Stimulated activated CD4-positive, alpha-beta T cell treated with anti-CD3 and anti-CD28 coated beads, Interleukin-2, amount 100 ng/mL, for 4 hours (primary cell): ENCODE results near the gene ASXL3.

ENCODE experiments used
- DNase-seq: peaks from one replicate; pipeline ENCODE4 v3.0.0-alpha.2; 2020; ENCODE audit warnings: low read depth

The ASXL3 gene

DNA sequence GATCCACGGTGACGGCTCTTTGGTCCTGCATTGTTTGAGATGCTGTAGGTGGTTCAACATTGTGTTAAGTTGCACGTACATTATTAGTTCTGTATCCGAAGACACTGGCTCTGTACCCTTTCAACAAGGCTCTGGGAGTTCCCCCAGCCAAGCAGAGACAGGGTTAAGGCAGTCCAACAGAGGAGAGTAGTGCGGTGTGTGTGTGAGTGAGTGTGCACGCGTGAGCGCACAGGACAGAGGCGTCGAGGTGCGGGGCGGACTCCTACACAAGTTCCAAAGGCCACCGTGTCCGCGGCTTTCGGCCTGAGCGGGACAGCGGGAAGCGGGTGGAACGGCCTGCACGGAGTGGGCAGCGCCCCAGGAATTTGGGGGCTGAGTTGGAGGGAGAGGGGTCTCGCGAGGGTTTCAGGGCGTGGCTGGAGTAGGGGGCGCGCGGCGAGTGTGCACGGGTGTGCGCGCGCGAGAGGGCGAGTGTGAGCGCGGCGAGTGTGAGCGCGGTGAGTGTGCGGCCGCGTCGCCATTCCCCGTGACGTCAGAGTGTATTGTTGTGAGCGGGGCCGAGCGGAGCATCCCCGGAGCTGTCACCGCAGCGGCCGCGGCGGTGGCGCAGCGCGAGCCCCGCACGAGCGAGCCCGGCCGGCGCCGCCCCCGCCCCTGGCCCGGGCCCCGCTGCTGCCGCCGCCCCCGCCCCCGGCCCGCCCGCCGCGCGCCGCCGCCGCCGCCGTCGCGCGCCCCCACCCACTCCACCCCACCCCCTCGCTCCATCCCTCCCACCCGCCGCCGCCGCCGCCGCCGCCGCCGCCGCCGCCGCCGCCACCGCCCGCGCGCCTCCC lies at the start of gene ASXL3:
TSS of gene ASXL3 (plus strand) at position 535 of the 833 bp plus-strand sequence. CDS start 413 bp downstream, outside the sequence.
- no peak for DNase-seq

DNA sequence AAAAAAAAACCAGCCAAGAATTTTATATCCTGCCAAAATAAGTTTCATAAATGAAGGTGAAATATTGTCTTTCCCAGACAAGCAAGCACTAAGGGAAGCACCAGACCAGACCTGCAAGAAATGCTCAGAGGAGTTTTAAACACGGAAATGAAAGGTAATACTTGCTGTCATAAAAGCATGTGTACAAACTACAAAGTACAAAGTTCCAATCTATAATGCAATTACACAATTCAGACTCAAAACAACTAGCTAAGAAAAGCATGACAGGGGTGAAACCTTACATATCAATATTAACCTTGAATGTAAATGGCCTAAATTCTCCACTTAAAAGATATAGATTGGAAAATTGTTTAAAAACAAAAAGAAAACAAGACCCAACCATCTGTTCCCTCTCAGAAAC lies 45.0 kb upstream of the ASXL3 start:
- no peak for DNase-seq

DNA sequence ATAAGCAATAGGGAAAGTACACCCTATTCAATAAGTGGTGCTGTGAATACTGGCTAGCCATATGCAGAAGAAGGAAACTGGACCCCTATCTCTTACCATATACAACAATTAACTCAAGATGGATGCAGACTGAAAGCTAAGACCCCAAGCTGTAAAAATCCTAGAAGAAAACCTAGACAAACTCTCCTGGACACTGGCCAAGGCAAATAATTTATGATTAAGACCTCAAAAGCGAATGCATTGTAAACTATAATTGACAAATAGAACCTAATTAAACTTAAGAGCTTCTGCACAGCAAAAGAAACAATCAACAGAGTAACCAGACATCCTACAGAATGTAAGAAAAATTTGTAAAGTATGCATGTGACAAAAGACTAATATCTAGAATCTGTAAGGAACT lies 41.1 kb upstream of the ASXL3 start:
- no peak for DNase-seq

DNA sequence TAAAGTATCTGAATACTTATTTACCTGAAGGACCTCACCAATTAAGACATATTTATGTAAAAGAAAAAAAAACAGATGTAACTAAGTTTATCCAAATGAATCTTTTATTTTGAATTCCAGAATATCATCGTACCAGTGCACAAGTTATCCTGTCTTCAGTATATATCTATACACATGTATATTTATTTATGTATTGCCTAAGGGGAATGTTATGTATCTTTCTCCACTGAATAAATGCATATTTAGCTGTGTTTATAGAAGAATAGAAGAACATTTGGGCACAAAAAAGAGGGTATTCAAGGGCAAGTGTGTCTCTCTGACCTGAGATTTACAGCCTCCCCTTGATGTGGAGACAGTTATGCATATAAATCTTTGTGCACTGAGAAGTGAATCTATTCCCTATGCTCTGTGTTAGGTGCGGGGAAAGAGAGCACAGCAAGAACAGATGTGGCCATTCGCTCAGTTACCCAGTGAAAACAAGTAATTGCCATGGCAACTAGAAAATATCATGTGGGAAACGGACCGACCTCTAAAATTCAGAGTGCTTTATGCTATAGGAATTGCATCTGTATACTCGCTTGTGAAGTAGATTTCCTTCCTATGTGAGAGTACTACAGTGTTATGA lies 39.5 kb upstream of the ASXL3 start:
- DNase-seq = no peak

DNA sequence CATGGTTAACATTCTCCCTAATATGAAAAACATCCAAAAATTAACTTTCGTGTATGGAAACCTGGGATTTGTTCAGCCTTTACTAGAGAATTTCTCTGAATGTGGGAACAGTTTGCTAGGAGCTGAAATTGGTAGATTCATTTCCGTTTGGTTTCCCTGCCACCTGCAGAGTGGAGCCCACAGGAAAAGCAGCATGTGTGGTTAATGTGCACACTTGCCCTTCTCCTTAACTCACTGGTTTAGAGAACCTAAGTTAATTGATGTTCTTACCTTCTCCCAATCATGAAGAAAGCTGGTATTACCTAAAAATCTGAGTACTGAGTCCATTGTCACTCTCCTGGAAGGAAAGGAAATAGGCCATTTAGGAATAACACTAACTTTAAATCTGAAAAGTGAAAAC lies 37.6 kb upstream of the ASXL3 start:
- no peak for DNase-seq

DNA sequence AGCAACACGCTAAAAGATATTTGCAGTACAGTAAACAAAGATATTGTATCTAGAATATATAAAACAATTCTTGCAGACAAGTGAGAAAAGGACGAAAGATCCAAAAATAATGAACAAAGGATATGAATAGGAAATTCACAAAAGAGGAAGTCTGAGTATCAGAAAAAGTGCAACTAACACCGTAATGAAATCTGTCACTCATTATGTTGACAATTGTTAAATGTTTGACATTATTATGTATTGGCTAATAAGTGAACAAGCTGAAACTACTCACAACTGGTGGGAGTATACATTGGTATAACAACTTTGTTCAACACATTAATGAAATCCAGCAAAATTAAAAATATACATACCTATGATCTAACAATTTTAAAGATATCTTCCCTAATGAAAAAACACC lies 36.7 kb upstream of the ASXL3 start:
- DNase-seq = no peak

DNA sequence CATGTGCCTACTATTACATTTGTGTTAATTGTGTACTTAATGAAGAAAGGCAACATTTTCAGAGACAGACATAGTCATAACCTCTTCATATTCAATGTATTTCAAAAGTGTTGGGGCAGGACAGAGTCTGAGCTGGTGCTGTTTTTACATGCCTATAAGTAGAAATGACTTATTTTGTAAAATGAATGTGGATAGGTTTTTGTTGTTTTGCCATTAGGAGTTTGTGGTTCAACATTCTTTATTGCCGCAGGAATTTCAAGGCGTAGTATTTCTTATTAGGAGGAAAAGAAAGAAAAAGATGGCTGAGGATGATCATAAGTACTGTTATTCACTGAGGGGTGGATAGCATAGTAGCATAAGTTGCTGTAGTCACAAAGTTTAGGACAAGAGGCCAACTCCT lies 21.2 kb upstream of the ASXL3 start:
- no peak for DNase-seq

DNA sequence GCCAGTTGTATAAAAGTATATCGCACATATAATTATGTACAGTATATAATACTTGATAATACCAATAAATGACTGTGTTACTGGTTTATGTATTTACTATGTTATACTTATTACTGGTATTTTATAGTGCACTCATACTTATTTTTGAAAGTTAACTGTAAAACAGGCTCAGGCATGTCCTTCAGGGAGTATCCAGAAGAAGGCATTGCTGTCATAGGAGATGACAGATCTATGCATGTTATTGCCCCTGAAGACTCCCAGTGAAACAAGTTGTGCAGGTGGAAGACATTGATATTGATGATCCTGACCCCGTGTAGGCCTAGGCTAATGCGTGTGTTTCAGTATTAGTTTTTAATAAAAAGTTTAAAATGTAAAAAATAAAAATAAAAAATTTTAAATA lies 20.3 kb upstream of the ASXL3 start:
- DNase-seq = no peak

DNA sequence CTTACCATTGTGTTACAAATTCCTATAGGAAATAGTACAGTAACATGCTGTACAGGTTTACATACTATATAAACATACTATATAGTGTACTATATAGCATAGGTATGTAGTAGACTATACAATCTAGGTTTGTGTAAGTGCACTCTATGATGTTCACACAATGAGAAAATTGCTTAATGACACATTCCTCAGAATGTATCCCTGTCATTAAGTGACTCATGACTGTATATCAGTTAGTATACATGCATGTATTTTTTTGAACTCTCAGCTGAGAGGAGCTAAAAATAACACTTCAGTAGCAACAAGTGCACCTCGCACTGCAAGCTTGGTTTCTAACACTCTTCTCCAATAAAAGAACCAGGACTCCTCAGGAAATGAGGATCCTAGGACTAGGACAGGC lies 19.5 kb upstream of the ASXL3 start:
- no peak for DNase-seq

DNA sequence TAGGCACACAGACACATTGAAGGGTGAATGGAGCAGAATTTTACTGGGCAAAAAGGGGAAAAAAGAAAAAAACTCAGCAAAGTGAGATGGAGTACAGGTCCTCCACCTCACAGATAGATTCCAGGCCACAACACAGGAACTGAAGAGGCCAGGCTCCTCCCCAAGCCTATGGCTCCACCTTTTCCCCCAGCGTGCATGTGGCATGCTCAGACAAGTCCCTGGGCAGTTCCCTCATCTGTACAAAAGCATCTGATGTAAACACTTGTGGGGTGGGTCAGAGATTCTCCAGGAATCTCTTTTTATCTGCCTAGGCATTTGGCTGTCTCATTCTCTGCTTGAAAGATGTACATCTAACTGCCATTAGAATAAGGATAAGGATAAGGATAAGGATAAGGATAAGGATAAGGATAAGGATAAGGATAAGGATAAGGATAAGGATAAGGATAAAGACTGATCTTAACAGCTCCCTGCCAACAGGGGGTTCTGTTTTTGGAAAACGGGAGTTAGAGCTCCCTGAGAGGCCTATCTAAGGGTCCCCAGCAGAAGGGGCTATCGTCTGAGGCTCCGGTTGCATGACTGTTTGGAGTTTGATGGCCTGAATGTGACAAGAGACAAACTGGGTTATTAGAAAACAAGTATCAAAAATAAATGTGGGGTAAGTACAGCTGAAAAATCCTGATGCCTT lies 17.2 kb upstream of the ASXL3 start:
- DNase-seq = no peak

DNA sequence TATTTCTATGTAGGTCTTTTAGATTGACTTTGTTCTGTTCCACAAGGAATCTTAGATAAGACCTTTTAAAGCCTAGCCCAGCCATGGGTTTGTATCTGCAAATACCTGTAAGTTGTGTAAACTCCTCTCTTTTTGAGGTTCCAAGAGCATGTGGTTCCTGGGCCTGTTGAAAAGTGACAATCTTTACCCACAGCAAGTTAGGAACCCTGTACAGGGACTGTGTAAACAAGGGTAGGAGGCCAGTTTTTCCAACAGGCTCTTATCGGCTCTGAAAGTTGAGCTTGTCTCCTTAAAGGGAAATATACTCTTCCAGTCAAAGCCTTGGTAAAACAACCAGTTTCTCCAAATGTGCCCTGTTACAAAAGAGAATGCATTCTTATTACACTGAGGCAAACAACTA lies 15.3 kb upstream of the ASXL3 start:
- no peak for DNase-seq

DNA sequence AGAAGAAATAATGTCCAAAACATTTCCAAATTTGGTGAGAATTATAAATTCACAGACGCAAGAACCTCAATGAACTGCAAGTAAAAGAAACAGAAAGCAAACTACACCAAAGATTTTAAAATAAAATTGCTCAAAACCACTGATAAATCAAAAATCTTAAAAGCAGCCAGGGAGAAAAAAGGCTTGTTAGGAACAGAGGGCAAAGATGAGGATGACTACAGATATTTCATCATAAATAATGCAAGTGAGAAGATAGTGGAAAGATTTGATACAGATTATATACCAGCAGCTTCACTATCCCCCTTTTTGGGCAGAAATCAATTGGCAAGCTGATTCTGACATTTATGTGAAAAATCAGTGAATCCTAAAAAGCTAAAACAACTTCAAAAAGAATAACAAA lies 10.3 kb upstream of the ASXL3 start:
- no peak for DNase-seq

DNA sequence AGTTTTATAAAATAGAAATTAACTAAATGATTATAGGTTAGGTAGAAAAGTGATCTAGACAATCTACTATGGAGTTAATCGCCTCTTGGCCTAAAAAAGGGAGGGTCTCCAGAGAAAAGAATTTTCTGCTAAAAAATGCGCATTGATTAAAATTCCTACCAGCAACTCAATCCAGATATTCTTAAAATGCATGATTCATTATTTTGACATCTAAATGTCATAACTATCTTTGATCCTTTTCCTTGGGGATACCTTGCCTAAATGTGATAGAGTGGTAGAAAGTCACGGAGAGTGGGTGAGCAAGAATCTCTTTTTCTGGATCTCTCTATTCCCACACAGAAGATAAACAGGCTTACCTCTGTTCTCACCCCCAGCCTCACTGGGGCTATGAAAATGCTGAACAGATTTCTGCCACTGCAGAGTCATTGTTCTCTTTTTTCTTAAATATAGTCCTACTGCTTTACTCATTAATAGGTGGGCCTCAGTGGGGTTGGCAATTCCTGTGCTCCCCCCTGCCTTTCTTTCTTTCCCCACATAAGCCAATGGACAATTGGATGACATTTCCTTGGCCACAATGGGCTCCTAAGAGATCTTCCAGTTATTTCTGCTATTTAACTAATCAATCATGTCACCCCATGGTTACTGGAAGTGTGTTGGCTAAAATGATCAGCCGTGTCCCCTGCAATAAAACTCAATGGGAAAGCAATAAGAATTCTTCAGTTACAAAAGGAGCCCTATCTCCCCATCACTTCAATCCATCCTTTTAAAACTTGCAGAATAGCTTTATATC lies 5.8 kb upstream of the ASXL3 start:
- no peak for DNase-seq

DNA sequence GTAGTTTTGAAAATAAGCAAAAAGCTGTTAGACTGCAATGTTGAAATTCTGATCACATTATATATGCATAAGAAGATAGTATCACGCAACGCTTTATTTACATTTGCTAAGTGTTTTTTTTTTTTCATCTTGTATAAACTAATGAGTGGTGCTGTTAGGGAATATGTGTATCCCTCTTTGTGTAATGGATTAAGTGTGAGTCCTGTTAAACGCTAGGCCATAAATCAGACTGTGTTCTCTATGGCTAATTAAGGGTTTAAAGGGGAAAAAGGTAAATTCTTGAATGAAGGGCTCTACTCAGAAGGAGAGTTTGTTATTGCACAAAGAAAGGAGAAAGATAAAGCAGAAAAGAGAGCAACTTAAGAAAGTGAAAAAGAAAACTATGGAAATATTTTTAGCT lies 4.8 kb upstream of the ASXL3 start:
- DNase-seq = no peak

DNA sequence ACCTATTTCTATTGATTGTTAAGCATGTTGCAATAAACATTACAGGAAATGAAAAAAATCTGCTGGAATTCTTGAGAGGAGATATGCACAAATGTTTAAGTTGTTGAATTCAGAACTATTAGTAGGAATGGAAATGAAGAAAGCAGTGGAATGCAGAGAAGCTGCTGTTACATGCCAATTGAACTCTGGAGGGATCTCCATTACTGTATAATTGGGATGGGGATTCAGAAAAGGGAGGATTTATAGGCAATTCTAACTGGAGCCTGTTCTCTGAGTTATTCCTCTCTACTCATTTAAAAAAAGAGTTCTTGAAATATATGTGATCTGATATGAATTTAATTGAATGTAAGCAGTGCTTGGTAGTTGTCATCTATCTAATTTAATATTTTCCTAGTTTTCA lies 2.6 kb upstream of the ASXL3 start:
- DNase-seq = no peak

DNA sequence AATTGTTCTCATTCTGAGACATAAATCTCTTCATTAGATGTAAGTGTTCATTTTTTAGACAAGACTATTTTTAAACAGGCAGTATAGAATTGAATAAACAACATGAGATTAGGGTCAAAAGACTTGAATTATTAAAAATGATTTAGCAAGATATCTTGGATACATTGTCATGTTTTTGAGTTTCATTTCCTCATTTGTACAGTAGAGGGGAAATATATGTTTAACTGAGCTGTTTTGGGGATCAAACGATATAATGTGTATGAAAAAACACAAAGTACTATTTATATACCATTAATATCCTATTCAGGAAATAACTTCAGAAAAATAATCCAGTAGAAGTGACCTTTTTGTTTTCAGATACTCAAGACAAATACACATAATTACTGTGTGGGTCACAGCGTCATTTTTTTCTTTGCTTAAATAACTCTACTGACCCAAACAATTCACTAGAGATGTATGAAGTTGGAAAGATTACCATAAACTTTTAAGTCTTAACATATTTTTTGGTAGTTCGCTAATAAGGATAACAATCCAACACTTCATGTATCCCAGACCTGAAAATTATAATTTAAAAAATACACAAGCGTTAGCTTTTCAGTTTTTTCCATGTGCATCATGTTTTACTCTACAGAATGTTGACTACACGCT lies 896 bp upstream of the ASXL3 start:
- DNase-seq = no peak

DNA sequence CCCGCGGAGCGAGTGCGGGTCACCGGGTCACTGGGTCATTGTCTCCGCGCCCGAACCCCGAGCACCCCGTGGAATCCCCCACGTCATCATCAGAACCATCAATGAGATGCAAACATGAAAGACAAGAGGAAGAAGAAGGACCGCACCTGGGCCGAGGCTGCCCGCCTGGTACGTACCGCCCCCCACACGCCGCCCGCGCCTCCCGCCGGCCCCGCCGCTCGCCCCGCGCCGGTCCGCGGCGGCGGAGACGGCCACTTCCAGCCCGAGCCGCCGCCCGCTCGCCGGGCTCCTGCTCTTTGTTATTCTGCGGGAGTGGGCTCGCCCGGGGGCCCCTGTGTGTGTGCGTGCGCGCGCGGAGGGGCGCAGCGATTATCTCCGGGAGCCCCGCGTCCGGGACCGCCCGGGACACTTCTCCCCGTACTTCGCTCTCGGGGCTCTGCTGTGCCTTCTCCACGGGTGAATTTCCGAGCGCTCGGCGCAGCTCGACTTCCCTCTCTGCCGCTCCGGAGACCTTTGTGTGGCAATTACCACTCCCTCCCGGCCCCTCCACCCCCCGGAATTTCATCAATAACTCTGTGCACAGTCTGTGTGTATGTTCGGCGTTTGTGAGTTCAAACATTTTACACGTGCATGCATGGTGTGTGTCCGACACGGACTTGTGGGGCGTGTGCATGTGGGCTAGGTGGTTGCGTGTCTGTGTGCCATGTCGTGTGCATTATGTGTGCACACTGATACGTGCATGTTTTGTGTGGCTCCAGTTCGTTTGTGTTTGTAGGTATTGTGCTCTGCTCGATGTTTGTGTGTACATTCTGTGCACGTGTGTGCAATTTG lies 714 bp downstream of the ASXL3 start:
- DNase-seq = no peak

DNA sequence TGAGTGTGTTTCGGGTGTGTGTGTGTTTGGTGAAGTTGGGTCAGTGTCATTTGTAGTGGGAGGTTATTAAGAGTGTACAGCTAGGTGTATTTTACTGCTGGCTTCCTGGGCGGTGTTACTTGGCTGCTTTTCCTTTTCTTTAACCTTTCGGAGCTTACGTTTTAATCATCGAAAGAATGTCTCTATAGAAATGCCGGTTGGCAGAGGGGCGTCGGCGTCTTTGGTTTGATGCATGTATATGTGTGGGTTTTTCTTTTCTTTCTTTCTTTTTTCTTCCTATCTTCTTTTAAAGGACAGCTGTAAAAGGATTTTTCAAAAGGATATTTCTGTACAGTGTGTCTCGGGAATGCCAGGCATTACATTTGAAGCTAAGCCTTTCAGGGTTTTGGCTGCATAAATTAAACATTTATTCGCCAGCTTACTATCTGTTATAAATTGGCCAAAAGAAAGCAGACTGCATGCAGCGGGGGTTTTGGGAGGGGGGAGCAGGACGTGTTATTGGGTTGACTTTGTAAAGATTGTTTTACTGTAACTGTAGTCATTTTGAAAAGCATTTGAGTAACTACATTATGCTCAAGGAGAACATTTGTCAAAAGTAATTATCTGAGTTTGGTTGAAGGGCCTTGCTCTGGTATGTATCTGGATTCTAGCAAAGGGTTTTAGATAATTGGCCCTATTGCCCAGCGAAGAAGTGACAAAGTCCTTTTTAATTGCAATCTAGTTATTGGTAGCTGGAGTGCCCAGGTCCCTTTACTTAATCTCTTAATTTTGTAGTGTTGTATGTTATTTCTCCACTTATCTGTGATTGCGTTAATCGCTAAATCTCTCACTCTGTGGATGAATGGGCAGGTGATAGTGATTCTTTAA lies 1.6 kb downstream of the ASXL3 start:
- no peak for DNase-seq

DNA sequence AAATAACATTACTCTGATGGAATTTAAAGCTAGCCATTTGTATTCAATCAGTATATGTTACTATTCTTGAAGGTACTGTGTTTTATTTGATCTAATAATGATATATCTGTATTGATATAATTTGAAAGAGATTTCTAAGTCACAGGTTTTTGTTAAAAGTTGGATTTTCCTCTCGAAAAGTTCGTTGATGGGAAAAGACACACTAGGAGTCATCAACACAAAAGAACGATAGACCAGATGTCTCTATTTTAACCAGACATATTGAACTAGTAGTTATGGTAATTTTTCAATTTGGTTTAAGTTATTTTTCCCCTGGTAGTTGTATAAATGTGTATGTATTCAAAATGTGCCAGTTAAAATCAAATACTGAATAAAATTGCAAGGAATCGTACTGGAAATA lies 2.5 kb downstream of the ASXL3 start:
- no peak for DNase-seq

DNA sequence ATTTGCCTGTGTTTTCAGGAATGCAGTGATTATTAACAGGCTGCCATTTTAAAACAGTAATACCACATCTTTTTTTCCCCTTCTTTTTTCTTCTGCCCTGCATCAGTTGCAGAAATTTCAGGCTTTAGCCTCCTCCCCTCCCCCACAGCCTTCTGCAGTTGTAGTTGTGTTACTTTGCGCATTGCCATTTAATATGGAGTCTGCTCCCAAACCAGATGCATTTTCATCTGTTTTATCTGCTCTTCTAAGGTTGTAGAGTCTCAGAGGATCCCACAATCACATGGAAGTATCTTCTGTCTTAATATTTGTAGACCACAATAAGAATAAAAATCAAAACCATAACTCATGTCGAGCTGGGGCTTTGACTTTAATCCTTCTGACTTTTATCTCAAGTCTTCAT lies 3.8 kb downstream of the ASXL3 start:
- DNase-seq = no peak
